ENCODE measurements around the gene EMSY. TPM values are rescaled to one million over a fixed set of nuclear protein-coding genes. Genes with fewer than 3 reads are reported as not detected.
A peak's percentile ranks its signal among the peaks of the same experiment; 100 is the strongest.
"Not testable (repeated sequence)": the region's sequence is repeated elsewhere in the genome, so short reads cannot be mapped to it uniquely, and the experiment has no call there.

The EMSY gene, protein sequence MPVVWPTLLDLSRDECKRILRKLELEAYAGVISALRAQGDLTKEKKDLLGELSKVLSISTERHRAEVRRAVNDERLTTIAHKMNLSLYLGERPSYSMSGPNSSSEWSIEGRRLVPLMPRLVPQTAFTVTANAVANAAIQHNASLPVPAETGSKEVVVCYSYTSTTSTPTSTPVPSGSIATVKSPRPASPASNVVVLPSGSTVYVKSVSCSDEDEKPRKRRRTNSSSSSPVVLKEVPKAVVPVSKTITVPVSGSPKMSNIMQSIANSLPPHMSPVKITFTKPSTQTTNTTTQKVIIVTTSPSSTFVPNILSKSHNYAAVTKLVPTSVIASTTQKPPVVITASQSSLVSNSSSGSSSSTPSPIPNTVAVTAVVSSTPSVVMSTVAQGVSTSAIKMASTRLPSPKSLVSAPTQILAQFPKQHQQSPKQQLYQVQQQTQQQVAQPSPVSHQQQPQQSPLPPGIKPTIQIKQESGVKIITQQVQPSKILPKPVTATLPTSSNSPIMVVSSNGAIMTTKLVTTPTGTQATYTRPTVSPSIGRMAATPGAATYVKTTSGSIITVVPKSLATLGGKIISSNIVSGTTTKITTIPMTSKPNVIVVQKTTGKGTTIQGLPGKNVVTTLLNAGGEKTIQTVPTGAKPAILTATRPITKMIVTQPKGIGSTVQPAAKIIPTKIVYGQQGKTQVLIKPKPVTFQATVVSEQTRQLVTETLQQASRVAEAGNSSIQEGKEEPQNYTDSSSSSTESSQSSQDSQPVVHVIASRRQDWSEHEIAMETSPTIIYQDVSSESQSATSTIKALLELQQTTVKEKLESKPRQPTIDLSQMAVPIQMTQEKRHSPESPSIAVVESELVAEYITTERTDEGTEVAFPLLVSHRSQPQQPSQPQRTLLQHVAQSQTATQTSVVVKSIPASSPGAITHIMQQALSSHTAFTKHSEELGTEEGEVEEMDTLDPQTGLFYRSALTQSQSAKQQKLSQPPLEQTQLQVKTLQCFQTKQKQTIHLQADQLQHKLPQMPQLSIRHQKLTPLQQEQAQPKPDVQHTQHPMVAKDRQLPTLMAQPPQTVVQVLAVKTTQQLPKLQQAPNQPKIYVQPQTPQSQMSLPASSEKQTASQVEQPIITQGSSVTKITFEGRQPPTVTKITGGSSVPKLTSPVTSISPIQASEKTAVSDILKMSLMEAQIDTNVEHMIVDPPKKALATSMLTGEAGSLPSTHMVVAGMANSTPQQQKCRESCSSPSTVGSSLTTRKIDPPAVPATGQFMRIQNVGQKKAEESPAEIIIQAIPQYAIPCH (N-terminal part only)
- 10 to 100 TPM; 17.8 to 19.7 TPM for total RNA-seq
- long read RNA-seq, full-length matches to known transcripts = 2 of 8 reads
- long read RNA-seq, partial matches to known transcripts = 3 of 8 reads
- long read RNA-seq, other reads (novel, unspliced or antisense) = 3 of 8 reads

DNA sequence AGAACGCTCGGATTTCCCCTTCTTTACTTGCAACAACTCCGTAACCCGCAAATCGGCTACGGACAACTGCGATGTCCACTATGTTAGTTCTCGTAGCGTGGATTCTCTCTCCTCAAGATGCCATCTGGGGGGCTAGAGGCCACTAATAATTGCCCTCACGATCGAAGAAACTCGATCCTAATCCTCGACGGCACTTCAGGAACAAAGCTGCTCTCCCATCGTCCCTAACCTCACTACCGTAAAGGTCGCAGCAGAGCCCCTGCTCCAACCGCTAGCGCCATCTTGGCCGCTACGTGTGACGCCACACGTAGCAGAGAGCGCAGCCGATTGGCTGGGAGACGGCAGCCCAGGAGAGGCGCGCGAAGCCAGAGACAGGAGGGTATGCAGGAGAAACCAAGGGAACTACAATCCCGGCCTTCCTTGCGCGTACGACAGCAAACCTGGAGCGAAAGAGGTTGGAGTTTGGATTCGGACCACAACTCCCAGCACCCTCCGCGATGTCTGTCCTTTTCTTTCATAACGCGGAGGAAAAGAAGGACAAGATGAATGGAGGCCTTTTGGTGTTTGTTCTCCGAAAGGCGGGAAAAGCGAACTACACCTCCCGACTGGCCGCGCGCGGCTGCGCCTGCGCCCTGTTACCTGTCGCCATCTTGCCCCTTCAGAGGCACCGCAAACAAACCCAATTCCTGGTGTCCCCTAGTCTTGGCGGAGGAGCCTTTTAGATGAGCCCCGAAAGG lies at the start of gene EMSY:
Gene EMSY, plus strand, starts transcription at position 635 of the 737 bp plus-strand sequence. CDS start 1,921 bp downstream, outside the sequence.
- DNase-seq (peak; percentile 97), ATAC-seq (peak; percentile 97)
- intact Hi-C loops (cut with DNase I) = loop anchor here in 1 of 2 donors (5.0 to 10.0 kb wide), 2 partner anchors 62 to 210 kb away; partner anchors contain the start of genes GVQW3 and THAP12

- DNase-seq = no peak
- no peak for ATAC-seq
Measured at GRCh38 chr11:76395296-76395695, 49.5 kb upstream of the EMSY start.

DNA sequence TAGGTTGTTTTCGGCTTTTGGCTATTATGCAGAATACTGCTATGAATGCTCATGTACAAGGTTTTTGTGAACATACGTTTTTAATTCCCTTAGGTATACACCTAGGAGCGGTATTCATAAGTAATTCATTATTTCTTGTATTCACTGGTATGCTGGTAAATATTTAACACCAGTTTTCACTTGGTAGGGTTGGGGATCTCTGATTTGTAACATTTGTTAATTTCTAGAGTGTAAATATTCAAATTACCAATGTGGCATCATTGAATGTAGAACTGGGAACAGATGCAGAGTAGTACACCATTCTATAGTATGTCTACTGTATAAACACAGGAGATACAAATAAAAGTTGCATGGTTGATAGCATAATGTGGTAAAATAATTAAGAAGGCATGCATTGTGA lies 47.4 kb upstream of the EMSY start:
- intact Hi-C loops (cut with DNase I) = no loop called here

More at GRCh38 chr11:76395296-76395695, 49.5 kb upstream of the EMSY start:
- intact Hi-C loops (cut with DNase I) = no loop called here

GRCh38 chr11:76400967-76401366 lies 43.9 kb upstream of the EMSY start:
- DNase-seq (no peak), ATAC-seq (no peak)
- intact Hi-C loops (cut with DNase I) = no loop called here

More for the DNA sequence above, 47.4 kb upstream of the EMSY start:
- ATAC-seq (no peak), DNase-seq (no peak)

DNA sequence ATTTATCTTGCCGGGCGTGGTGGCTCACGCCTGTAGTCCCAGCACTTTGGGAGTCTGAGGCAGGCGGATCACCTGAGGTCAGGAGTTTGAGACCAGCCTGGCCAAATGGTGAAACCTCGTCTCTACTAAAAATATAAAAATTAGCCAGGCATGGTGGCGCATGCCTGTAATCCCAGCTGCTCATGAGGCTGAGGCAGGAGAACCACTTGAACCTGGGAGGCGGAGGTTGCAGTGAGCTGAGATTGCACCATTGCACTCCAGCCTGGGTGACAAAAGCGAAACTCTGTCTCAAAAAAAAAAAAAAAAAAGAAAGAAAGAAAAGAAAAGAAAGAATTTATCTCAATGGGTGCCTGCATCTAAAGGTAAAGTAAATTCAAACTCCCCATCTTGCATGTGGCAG lies 43.3 kb upstream of the EMSY start:
- intact Hi-C loops (cut with DNase I); ATAC-seq; DNase-seq: not testable (repeated sequence)

GRCh38 chr11:76406359-76406758 lies 38.5 kb upstream of the EMSY start:
- no peak for DNase-seq
- intact Hi-C loops (cut with DNase I) = no loop called here
- ATAC-seq = no peak

DNA sequence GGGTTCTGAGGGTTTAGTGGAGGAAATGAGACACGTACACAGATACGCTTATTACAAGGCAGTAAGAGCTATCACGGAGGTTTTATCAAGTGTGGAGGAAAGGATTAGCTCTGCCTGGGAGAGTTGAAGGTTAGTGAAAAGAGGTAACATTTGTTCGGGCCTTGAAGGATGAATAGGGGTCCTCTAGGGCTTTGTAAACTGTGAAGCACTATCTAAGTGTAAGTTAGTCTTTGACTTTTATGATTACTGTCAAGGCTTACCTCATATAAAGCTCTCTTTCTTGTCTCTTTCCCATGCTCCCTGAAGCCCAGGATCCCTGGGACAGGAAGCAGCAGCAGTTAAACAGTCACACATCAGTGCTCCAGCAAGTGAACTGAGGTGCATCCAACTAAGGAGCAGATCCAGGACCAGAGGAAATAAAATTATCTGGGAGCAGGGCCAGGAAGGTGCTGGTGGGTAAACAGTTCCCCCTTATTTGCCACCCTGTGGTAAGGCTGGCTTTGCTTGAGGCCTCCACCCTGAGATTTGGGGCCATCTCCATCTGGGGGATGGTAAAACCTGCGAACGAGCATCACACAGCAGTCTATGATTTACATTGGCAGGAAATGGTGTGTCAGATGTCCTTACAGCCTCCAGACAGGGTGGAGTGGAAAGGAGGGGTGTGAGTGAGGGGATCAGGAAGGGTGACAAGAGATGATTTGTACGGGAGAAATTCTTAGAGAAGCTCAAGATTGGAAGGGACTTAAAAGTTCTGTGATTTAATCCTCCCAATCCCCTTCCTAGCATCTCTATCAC lies 36.5 kb upstream of the EMSY start:
- no peak for ATAC-seq
- DNase-seq = no peak
- intact Hi-C loops (cut with DNase I) = no loop called here

- intact Hi-C loops (cut with DNase I) = no loop called here
- no peak for ATAC-seq
- DNase-seq = no peak
Measured at GRCh38 chr11:76410851-76411357, 33.9 kb upstream of the EMSY start.

DNA sequence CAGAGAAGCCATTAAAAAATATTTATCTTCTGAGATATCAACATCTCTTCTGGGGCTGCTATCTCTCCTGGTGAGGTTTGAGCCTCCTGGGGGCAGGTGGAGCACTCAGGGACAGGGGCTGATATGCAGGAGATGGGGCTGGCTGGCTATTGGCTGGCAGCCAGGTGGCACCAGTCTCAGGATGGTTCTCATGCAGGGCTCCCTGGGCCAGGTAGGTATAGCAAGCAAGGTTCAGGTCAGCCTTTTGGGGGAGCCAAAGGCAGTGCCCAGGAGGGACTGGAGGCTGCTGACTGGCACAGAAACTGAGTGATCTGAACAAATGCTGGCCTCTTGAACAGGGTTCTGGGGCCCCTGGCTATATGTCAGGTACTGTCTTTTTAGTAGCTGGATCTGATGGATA lies 29.7 kb upstream of the EMSY start:
- intact Hi-C loops (cut with DNase I) = no loop called here
- no peak for DNase-seq
- ATAC-seq = no peak

- no peak for DNase-seq
- intact Hi-C loops (cut with DNase I) = no loop called here
- ATAC-seq = no peak
Measured at GRCh38 chr11:76419896-76420295, 24.9 kb upstream of the EMSY start.

DNA sequence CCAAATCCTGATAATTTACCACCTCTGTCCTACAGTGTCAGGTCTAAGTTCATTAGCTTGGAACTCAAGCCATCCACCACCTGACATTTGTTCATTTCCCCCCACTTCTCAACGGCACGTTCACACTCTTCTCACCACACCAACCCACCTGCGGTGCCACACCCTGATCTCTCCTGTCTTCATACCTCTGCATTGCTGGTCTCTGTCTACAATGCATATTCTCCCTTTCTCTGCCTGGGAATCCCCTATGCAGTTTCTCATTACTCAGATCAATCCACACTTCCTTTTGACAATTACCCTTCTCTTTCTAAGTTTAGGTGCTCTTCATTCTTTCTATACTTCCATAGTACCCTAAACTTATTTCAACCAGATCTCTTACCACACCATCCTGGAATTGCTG lies 20.4 kb upstream of the EMSY start:
- DNase-seq (no peak), ATAC-seq (no peak)
- intact Hi-C loops (cut with DNase I) = no loop called here

DNA sequence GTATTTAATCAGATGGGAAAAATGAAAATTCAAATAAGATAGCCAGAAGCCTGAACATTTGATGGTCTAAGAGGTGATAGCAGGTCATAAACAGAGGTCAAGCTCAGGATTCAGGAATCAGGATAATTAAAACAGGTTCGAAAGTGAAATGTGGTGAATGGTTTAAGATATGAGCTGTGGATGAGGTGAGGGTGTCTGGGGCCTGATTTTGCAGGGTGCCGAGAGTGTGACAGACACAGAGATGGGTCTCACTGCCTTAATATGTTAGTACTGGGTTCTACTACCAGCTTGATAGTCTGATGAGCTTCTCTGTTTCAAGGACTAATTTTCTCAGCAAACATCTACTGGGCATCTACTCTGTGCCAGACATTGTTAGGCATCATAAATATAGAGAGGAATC lies 19.9 kb upstream of the EMSY start:
- ATAC-seq = no peak
- no peak for DNase-seq
- intact Hi-C loops (cut with DNase I) = no loop called here

DNA sequence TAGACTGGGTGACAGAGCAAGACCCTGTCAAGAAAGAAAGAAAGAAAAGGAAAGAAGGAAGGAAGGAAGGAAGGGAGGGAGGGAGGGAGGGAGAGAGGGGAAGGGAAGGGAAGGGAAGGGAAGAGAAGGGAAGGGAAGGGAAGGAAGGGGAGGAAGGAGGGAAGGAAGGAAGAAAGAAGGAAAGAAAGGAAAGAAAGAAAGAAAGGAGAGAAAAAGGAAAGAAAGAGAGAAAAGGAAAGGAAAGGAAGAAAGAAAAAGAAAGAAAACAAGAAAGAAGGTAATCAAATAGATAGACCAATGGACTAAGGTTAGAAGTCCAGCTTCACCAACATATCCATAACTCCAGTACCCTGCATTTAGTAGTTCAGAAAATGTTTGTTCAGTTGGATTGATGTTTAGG lies 18.2 kb upstream of the EMSY start:
- no peak for ATAC-seq
- no peak for DNase-seq
- intact Hi-C loops (cut with DNase I) = no loop called here

- no peak for ATAC-seq
- intact Hi-C loops (cut with DNase I) = no loop called here
- no peak for DNase-seq
Measured at GRCh38 chr11:76436020-76436419, 8.8 kb upstream of the EMSY start.

- no peak for ATAC-seq
- DNase-seq = no peak
- intact Hi-C loops (cut with DNase I) = loop anchor here in 1 of 2 donors (5.0 to 10.0 kb wide), 2 partner anchors 61 to 209 kb away; partner anchors contain the start of genes GVQW3 and THAP12
Measured at GRCh38 chr11:76443268-76443980, 1.4 kb upstream of the EMSY start.

- DNase-seq (no peak), ATAC-seq (no peak)
- intact Hi-C loops (cut with DNase I) = loop anchor here in 1 of 2 donors (5.0 to 10.0 kb wide), 2 partner anchors 62 to 209 kb away; partner anchors contain the start of genes GVQW3 and THAP12
Measured at GRCh38 chr11:76444065-76444383, 794 bp upstream of the EMSY start.

All from left cardiac atrium (tissue), 4 donors.